ENCODE results near the gene SLC12A7.

GRCh38 chr5:1101961-1102713 is 9.7 kb downstream of the SLC12A7 start:
- TF ChIP-seq CTCF (conservative IDR thresholded peaks at IDR 0.05; ENCODE audit: low read length) (no peak), EZH2phosphoT487 (IDR thresholded peaks at IDR 0.05; ENCODE audit: borderline replicate concordance) (no peak)

Data from Loucy (cell line).